HG02852 (cell line): ENCODE data around the gene HOXC4.

Experiments
- ATAC-seq: cut with Tn5 transposase; IDR thresholded peaks from one replicate; pipeline ENCODE4 v1.9.1; 2021; ENCODE audit warnings: mild to moderate bottlenecking, moderate library complexity; ENCODE audit not compliant: unreplicated experiment

The HOXC4 gene

GRCh38 chr12:54053751-54054741 lies at the start of gene HOXC4:
Gene HOXC4 (plus strand): TSS chr12:54053835. CDS start chr12:54053923, 88 bp downstream.
- peak; percentile 58 for ATAC-seq

DNA sequence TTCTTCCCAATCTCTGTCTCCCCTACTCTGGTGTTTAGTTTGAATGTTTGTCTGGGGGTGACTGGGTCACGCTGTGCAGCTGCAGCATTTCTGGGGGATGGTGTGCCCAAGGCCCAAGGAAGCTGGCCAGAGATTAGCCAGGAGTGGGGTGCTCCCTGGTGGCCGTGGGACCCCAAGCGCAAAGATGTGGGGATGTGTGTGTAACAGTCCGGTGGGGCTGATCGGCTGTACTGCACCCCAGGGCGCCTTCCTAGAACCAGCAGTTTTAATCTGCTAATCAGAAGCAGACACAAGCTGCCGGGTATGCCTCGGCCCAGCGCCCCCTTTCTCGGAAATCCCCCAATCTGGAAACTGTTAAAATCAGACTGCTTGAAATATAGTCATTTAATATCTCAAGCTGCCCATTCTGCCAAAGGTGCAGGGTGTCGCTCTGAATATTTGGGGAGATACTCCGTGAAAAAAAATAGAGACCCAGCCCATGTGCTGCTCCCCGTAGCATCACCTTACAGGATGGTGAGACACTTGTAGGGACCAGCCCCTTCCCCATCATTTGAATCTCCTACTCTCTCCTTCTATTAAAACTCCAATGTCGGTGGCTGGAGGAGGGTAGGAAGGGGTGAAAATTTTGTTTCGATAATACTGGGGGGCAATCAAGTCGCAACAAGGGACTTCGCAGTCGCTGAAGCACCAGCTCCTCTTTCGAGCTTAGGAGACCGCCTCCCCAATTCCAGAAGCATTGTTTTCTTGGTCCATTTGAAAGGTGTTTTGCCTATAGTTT lies 49.4 kb upstream of the HOXC4 start:
- ATAC-seq, result no peak

- no peak for ATAC-seq
These were observed 48.6 kb upstream of the HOXC4 start for GRCh38 chr12:54004841-54005530.

DNA sequence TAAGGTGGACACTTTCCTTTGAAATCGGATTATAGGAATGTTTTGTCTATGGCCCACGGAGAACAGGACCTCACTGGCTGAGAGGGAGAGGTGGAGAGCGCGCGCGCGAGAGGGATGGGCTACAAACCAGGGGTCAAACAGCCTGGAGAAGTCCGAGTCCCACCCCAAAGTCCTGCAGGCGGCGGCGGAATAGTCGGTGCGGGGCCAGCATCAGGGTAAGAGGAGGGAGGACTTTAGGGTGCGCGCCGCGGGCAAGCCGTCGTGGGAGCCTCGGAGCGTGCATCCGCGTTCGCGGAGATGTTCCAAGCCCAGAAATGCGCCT lies 48.1 kb upstream of the HOXC4 start:
- ATAC-seq, result no peak

DNA sequence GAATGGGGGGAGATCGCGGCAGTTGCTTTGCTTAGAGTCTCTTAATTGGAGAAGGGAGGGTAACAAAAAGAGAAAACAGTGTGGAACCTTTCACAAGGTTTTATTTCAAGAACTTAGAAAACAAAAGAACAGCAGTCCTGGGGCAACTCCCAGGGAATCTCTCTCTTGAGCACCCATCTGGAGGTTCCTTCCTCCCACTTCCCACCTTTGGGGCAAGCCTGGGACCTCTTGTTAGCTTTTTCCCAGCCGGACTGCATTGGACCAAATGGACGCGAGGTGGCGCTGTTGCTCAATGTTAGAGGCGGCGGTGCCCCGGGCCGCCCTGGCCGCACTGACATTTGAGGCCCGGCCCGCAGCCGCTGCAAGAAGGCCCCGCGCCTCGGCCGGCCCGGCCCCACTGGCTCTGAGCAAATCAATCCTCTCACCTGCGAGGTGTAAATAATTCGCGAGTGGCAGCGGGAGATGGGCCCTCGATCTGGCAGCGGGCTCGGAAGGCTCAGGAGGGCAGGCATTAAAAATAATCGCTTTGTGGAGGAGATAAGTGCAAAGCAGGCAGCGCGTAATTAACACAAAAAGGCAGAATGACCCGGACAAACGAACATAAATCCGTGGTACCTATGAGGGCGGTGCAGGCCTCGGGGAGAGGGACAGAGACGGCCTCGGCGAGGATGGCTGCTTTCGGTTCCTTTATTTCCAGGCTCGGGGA lies 47.6 kb upstream of the HOXC4 start:
- ATAC-seq, result peak; percentile 68

DNA sequence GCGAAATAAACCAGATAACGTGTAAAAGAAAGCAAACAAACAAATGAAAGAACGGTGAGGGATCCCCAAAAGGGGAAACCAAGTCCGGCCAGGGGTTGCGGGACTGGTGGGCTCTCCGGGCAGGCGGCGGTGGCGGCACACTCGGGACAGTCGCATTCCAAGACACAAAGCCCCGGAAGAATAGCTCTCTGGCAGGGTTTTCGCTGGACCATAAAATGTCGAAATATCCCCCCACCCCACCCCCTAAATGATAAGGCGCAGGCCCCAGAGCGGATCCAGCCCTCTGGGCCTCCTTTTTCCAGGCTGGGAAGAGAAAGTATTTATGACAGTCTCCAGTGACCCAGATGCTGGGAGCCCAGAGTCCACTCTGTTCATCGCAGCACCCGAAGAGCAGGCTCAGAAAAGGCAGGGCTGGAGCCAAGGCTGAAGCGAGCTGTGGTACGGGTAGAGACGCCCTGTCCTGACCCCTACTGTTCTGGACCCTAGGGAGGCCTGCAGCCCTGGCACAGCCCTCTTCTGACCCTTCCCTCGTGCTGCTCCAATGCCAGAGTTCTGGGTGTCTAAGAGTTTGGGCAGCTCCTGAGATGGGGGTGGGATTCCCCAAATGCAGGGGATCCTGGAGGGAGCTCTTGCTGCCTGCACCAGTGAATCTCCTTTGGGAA lies 46.9 kb upstream of the HOXC4 start:
- ATAC-seq, result no peak

DNA sequence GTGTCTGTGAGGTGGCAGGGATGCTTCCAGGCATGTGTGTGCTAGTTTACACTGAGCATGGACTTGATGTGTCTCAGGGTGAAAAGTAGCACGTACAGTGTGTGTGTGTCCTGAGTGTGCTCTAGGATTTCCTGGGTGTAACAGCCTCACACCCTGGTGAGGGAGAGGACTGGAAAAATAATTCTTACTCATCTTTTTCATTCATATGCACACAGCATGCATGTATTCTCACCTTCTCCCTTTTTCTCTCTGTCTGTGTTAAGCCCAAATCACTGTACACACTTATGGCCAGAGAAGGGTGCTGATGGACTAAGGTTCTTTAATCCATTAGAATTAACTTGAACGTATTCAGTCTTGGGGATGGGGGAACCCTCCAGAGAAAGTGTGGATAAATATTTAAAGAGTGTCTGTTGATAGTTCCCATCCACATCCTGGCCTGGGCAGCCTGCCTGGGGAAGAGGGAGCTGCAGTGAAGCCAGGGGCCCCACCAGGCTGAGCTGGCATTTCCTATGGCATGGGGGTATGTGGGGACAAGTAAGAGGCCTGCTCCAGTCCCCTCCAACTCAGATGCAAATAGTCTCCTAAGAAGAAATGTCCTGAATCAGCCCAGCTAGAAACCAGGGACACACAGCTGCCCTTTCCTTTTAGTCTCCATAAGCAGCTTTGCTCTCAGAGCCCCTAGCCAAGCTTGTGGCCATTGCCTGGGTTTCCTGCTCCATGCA lies 45.9 kb upstream of the HOXC4 start:
- ATAC-seq, result no peak

DNA sequence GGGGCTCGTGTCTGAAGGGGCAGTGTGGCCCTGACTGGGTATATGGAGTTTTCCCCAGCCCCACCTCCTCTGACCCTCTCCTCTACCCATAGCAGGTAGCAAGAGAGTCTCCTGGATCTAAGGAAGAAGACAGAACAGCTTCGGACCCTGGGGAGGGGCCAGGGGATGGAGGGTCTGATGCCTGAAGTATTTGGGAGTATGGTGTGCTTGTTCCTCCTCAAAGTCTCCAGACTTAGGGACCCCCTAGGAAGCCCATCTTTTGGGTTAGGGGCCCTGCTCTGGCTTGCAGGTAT lies 45.4 kb upstream of the HOXC4 start:
- ATAC-seq, result no peak

DNA sequence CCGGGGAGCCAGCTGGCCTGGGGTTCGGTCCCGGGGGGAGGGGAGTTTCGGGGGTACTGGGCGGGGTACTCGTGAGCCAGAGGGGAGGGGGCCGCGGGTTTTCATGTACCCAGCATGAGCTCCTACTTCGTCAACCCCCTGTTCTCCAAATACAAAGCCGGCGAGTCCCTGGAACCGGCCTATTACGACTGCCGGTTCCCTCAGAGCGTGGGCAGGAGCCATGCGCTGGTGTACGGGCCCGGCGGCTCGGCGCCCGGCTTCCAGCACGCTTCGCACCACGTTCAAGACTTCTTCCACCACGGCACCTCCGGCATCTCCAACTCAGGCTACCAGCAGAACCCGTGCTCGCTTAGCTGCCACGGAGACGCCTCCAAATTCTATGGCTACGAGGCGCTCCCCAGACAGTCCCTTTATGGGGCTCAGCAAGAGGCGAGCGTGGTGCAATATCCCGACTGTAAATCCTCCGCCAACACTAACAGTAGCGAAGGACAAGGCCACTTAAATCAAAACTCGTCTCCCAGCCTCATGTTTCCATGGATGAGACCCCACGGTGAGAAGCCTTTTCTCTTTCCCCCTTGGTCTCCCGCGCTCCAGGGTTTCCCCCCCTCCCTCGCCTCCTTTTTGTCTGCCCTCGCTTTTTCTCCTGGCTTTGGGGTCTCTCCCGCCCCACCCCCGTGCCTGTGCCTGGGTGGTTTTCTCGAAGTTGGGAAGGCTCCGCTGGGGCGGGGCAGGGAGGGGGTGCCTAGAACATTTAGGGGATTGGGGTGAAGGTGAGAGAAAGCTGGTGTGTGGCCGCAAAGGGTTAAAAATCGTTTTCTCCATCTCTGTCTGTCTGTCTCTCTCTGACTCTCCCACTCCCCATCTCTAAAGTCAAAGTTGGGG lies 44.2 kb upstream of the HOXC4 start:
- no peak for ATAC-seq

DNA sequence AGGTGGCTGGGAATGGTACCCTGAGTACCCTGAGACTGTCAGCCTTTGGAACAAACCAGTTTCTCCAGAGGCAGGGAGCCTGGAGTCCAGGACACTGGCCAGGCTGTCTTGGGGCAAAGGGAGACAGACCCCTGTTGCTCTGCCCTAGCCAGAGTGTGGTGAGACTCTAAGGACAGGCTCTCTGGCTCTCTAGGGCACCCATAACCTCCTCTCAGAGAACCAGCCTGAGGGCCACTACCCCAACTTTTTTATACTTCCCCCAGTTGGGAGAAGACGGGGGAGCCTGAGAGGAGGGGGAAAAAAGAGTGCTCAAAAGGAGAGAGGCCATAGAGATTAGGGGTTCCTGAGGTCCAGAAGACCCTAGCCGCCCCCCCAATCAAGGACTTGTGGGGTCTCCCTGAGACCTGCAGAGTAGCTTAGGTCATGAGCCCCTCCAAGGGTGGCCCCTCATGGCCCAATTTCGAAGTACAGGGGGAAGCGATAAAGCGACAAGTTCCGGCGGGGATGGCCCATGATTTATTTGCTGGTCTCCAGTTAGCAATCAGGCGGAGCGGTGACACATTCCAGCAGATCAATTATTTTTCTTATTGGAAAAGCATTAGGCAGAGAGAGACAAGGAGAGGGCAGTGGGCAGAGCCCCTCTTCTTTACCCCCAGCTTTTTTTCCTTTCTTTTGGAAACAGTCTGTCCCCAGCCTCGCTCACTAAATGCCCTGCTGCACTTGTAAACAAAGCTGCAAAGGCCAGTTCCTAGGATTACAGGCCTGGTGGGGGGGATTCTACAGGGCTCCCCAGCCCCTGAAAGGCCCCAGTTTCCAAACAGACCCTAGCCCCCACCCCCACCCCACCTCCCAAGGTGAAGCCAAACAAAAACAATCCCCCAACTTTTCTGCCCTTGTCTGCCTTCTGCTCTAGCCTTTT lies 43.3 kb upstream of the HOXC4 start:
- no peak for ATAC-seq

DNA sequence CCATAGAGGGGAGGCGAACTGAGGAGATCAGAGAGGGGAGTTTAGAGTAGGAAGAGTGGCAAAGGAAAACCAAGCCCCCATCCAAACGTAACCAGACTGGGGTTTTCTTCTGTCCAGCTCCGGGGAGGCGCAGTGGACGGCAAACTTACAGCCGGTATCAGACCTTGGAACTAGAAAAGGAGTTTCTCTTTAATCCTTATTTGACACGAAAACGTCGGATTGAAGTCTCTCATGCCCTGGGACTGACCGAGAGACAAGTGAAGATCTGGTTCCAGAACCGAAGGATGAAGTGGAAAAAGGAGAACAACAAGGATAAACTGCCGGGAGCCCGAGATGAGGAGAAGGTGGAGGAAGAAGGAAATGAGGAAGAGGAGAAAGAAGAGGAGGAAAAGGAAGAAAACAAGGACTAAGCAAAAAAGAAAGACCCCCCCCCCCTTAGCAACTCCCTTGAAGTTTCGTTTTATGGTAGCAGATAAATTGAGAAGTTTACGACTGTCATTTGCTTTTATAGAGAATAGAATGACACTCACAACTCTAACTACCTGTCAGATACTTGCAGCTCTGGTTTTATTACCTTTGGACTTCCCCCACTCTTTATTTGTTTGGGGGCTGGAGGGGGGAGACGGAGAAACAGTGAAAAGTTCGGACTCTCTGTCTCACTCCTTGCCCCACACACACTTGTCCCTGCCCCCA lies 42.5 kb upstream of the HOXC4 start:
- no peak for ATAC-seq

DNA sequence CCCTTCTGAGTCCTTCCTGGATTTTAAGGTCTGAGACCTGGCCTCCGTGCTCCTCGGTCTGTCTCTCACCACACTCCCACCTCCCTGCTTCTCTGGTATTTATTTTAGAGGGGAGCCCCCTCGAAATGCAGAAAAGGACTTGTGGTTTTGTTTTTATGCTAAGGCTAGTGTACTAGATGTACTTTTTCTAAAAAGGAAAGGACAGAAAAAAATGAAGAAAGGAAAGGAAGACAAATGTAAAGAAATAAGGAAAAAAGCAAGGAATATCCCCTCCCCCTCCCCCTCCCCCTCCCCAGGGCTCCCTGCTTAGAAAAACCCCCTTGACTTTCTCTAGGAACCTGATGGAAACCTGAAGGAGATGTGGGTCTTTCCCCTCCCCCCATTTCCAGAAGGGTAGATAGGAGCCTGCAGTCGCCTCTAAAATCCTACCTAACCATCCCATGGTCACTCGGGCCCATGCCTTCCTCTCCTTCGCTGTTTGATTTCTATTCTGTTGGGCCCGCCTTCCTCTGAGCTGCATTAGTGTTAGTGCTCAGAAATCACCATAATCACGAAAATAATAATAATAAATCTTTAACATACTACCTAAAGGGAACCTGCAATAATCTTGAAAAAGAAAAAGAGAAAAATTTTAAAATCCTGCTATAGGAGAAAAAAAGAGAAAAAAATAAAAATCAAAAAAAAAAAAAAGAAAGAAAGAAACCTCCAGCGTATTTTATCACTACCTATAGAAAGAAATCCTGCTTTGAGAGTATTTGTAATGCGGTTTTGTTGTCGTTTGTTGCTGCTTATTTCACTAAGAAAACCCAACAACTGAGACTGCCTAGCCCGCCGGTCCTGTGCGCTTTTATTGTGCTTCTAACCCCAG lies 41.7 kb upstream of the HOXC4 start:
- ATAC-seq, result no peak

GRCh38 chr12:54012631-54013409 lies 40.8 kb upstream of the HOXC4 start:
- no peak for ATAC-seq

- no peak for ATAC-seq
These were observed 39.1 kb upstream of the HOXC4 start for GRCh38 chr12:54014377-54015017.
